ENCODE measurements around the gene CAMKV. TPM values are rescaled to one million over a fixed set of nuclear protein-coding genes. Genes with fewer than 3 reads are reported as not detected.

CAMKV gene
- total RNA-seq, 1 experiment from 2014 or later, result 58.2 TPM

- TF ChIP-seq ATF3 (CRISPR knock-in tag; conservative IDR thresholded peaks at IDR 0.05), result no peak
- TF ChIP-seq ZNF317 (CRISPR knock-in tag; IDR thresholded peaks at IDR 0.05; ENCODE audit: borderline replicate concordance, low read depth), result no peak
- TF ChIP-seq ZNF423 (CRISPR knock-in tag; IDR thresholded peaks at IDR 0.05), result no peak
Measured at GRCh38 chr3:49911611-49912010, 41.9 kb upstream of the CAMKV start (continued).

GRCh38 chr3:49911124-49911420, 41.4 kb upstream of the CAMKV start:
- no peak for DNase-seq (ENCODE audit: low spot score)
- peaks cover 37% of the 10 kb centered on the region for H3K4me1 Mint-ChIP-seq
- ChIA-PET POLR2A (interaction anchor here (0.9 to 3.0 kb wide), 5 partner anchors 19 to 210 kb away, joined by 3 to 19 read pairs (median 4); partner anchors contain the start of genes INKA1 and MON1A), CTCF (interaction anchor here (0.6 to 7.5 kb wide), 38 partner anchors 8 to 408 kb away, joined by 3 to 115 read pairs (median 5); partner anchors contain the start of genes AMIGO3, CAMKV, CDHR4 and INKA1)
- ATAC-seq, result no peak
- peaks cover 11% of the 10 kb centered on the region for H3K27me3 Mint-ChIP-seq (ENCODE audit: low read depth)
- H3K27ac Mint-ChIP-seq, result peak overlapping the region; percentile 82; the same call in 1 of the 2 replicates
- peak overlapping the region; percentile 60 for H3K4me3 Mint-ChIP-seq
- no peaks in the 10 kb centered on the region for H3K36me3 Mint-ChIP-seq
- TF ChIP-seq ETV6 (CRISPR knock-in tag; IDR thresholded peaks at IDR 0.05) (no peak), FOXJ3 (CRISPR knock-in tag; IDR thresholded peaks at IDR 0.05; ENCODE audit: borderline replicate concordance) (no peak), CBFB (CRISPR knock-in tag; IDR thresholded peaks at IDR 0.05; ENCODE audit: low read depth) (no peak), ESRRA (CRISPR knock-in tag; IDR thresholded peaks at IDR 0.05; ENCODE audit: borderline replicate concordance) (no peak)
- H3K9me3 Mint-ChIP-seq, result no peaks in the 10 kb centered on the region

- Mint-ChIP-seq H3K4me1 (peaks cover 42% of the 10 kb centered on the region), H3K27ac (peak overlapping the region; percentile 82; the same call in 1 of the 2 replicates), H3K36me3 (no peaks in the 10 kb centered on the region), H3K4me3 (peak overlapping the region; percentile 60), H3K27me3 (ENCODE audit: low read depth) (peaks cover 11% of the 10 kb centered on the region), H3K9me3 (no peaks in the 10 kb centered on the region)
- ATAC-seq (peak; percentile 75), DNase-seq (ENCODE audit: low spot score) (peak; percentile 76)
- CTCF ChIA-PET, result interaction anchor here (0.6 to 7.5 kb wide), 39 partner anchors 9 to 409 kb away, joined by 3 to 115 read pairs (median 5); partner anchors contain the start of genes AMIGO3, CAMKV, CDHR4 and INKA1
- POLR2A ChIA-PET, result interaction anchor here (0.9 to 3.0 kb wide), 5 partner anchors 19 to 210 kb away, joined by 3 to 19 read pairs (median 4); partner anchors contain the start of genes INKA1 and MON1A
- TF ChIP-seq CBFB (CRISPR knock-in tag; IDR thresholded peaks at IDR 0.05; ENCODE audit: low read depth), result no peak
- TF ChIP-seq ZNF263 (CRISPR knock-in tag; IDR thresholded peaks at IDR 0.05; ENCODE audit: low read depth), result no peak
- no peak for TF ChIP-seq ATF6 (CRISPR knock-in tag; IDR thresholded peaks at IDR 0.05)
- TF ChIP-seq E2F5 (CRISPR knock-in tag; IDR thresholded peaks at IDR 0.05), result no peak
- no peak for TF ChIP-seq AFF4 (CRISPR knock-in tag; IDR thresholded peaks at IDR 0.05; ENCODE audit: borderline replicate concordance)
- no peak for TF ChIP-seq ELF4 (CRISPR knock-in tag; IDR thresholded peaks at IDR 0.05; ENCODE audit: low read depth)
- no peak for TF ChIP-seq NFATC4 (CRISPR knock-in tag; IDR thresholded peaks at IDR 0.05)
- peak; percentile 78; the same call in 1 of the 2 replicates for TF ChIP-seq MAX (CRISPR knock-in tag; IDR thresholded peaks at IDR 0.05)
- TF ChIP-seq RORB (CRISPR knock-in tag; IDR thresholded peaks at IDR 0.05), result no peak
- peak; percentile 32; the same call in 1 of the 2 replicates for TF ChIP-seq HMGXB4 (CRISPR knock-in tag; IDR thresholded peaks at IDR 0.05)
- peak; percentile 43; the same call in 1 of the 2 replicates for TF ChIP-seq ZNF121 (CRISPR knock-in tag; IDR thresholded peaks at IDR 0.05)
- TF ChIP-seq ZSCAN18 (CRISPR knock-in tag; IDR thresholded peaks at IDR 0.05), result no peak
- no peak for TF ChIP-seq TEAD4 (CRISPR knock-in tag; IDR thresholded peaks at IDR 0.05)
Measured at GRCh38 chr3:49910409-49911123, 40.9 kb upstream of the CAMKV start.
